Hepatic stellate cell (primary cell): ENCODE measurements around the gene OTUD7B.
"Not testable (repeated sequence)": the region's sequence is repeated elsewhere in the genome, so short reads cannot be mapped to it uniquely, and the experiment has no call there.

Experiments used
- DNase-seq: peaks from one replicate; pipeline ENCODE4 v3.0.0; 2011; ENCODE audit warnings: low spot score

Gene OTUD7B

GRCh38 chr1:149945206-149945605 lies 65.3 kb downstream of the OTUD7B start:
- DNase-seq = no peak

GRCh38 chr1:149942885-149943284 lies 67.6 kb downstream of the OTUD7B start:
- DNase-seq = no peak

- DNase-seq = peak; percentile 23
These were observed 68.3 kb downstream of the OTUD7B start for GRCh38 chr1:149942207-149942606.

GRCh38 chr1:149940427-149940826 lies 70.1 kb downstream of the OTUD7B start:
- DNase-seq = no peak

GRCh38 chr1:149938668-149939003 lies 71.9 kb downstream of the OTUD7B start:
- DNase-seq = not testable (repeated sequence)

GRCh38 chr1:149937759-149938158 lies 72.8 kb downstream of the OTUD7B start:
- DNase-seq = no peak

GRCh38 chr1:149936992-149937705 lies 73.4 kb downstream of the OTUD7B start:
- DNase-seq = peak; percentile 26

GRCh38 chr1:149936170-149936991 lies 74.1 kb downstream of the OTUD7B start, which contains the start of gene MTMR11:
Gene MTMR11 (minus strand): TSS chr1:149936879. CDS start chr1:149936647, 232 bp downstream.
- peak; percentile 61 for DNase-seq

- DNase-seq = no peak
These were observed 76.2 kb downstream of the OTUD7B start for GRCh38 chr1:149934356-149934755.

- no peak for DNase-seq
These were observed 77.3 kb downstream of the OTUD7B start for GRCh38 chr1:149933208-149933607.

- no peak for DNase-seq
These were observed 78.1 kb downstream of the OTUD7B start for GRCh38 chr1:149932474-149932873.

- DNase-seq = no peak
These were observed 79.2 kb downstream of the OTUD7B start for GRCh38 chr1:149931212-149931790.

- DNase-seq = no peak
These were observed 80.7 kb downstream of the OTUD7B start for GRCh38 chr1:149929856-149930255.

GRCh38 chr1:149928401-149928724 lies 82.2 kb downstream of the OTUD7B start:
- no peak for DNase-seq

GRCh38 chr1:149927563-149928400 lies 82.7 kb downstream of the OTUD7B start, which contains the start of gene SF3B4:
Gene SF3B4 (minus strand): TSS chr1:149927803. CDS start chr1:149927759, 44 bp downstream.
- DNase-seq = peak; percentile 87

GRCh38 chr1:149927056-149927562 lies 83.4 kb downstream of the OTUD7B start:
- DNase-seq = no peak

GRCh38 chr1:149926296-149926695 lies 84.2 kb downstream of the OTUD7B start:
- DNase-seq = no peak

GRCh38 chr1:149925751-149926150 lies 84.8 kb downstream of the OTUD7B start:
- no peak for DNase-seq

GRCh38 chr1:149925345-149925744 lies 85.2 kb downstream of the OTUD7B start:
- no peak for DNase-seq

GRCh38 chr1:149923626-149924025 lies 86.9 kb downstream of the OTUD7B start:
- no peak for DNase-seq

GRCh38 chr1:149917571-149918144 lies 92.9 kb downstream of the OTUD7B start, which contains the start of gene SV2A:
Gene SV2A (minus strand): TSS chr1:149917844. CDS start chr1:149913840, 4,004 bp downstream.
- peak; percentile 88 for DNase-seq
